K562 (cell line): ENCODE measurements around the gene MITF.

ENCODE experiments used
- CREB3 ChIP-seq: fragments of 450-650 bp; conservative IDR thresholded peaks from 2 replicates; pipeline ENCODE4 v1.6.1; 2016; ENCODE audit warnings: missing genetic modification characterization, low read depth, mild to moderate bottlenecking, missing compliant biosample characterization, moderate library complexity
- CTCF ChIP-seq, 3 experiments: IDR thresholded peaks in 2 of 3; conservative IDR thresholded peaks in 1 of 3; 2 replicates each; pipeline ENCODE4 v1.5.1; 2011 to 2012; ENCODE audit warnings: low read length in 3 of 3, mild to moderate bottlenecking in 3 of 3, control low read depth in 2 of 3, improper control_type of control experiment in 1 of 3, inconsistent platforms in 1 of 3, low read depth in 1 of 3, mixed read lengths in 1 of 3, moderate library complexity in 1 of 3; ENCODE audit not compliant: insufficient read depth in 2 of 3
- IRF1 ChIP-seq: sonication (generic); formaldehyde crosslinking; IDR thresholded peaks from 2 replicates; pipeline ENCODE4 v1.8.0; 2022; ENCODE audit warnings: missing genetic modification reagents, mild to moderate bottlenecking, borderline replicate concordance
- RREB1 ChIP-seq: fragments of 250-450 bp; sonication (Bioruptor Pico); IDR thresholded peaks from 2 replicates; pipeline ENCODE4 v1.4.0; 2020
- TAL1 ChIP-seq: fragments of 450-650 bp; IDR thresholded peaks from 2 replicates; pipeline ENCODE4 v1.6.1; 2016; ENCODE audit warnings: mild to moderate bottlenecking

- TF ChIP-seq TAL1 = no peak
- TF ChIP-seq RREB1 (CRISPR knock-in tag) = no peak
- no peak for TF ChIP-seq CREB3 (tag)
- no peak for TF ChIP-seq CTCF (IDR thresholded peaks at IDR 0.05 in 2 of 3, conservative IDR thresholded peaks at IDR 0.05 in 1 of 3; ENCODE audit: insufficient read depth in 2 of 3, low read depth in 1 of 3, low read length in 3 of 3)
- TF ChIP-seq IRF1 (CRISPR knock-in tag) = no peak
These were observed 199.7 kb downstream of the MITF start for GRCh38 chr3:69938931-69939330.
